Stomach (tissue), 9 donors: ENCODE results near the gene GNAS-AS1. TPM values are rescaled to one million over a fixed set of nuclear protein-coding genes. Genes with fewer than 3 reads are reported as not detected.

Source experiments
- DNase-seq, 2 donors: peaks; one replicate each; pipeline versions ENCODE4 v3.0.0 to v3.0.0-alpha.2; 2013 to 2019
- H3K27ac ChIP-seq, 5 donors: fragments of 200-600 bp in 4 of 5; sonication (generic) in 4 of 5; one replicate each; pipeline ENCODE4 v1.5.1; 2013 to 2019; ENCODE audit warnings: mild to moderate bottlenecking in 1 of 5, moderate library complexity in 1 of 5
- H3K27me3 ChIP-seq, 3 donors: fragments of 200-600 bp; sonication (generic); one replicate each; pipeline ENCODE4 v1.5.1; 2017 to 2019; ENCODE audit warnings: mixed run types in 1 of 3
- H3K36me3 ChIP-seq, 4 donors: fragments of 200-600 bp; sonication (generic); 1 replicate in 3 of 4; 2 replicates in 1 of 4; pipeline ENCODE4 v1.5.1; 2016 to 2019
- H3K4me1 ChIP-seq, 4 donors: fragments of 200-600 bp; sonication (generic); one replicate each; pipeline ENCODE4 v1.5.1; 2016 to 2019
- H3K4me3 ChIP-seq, 4 donors: fragments of 200-600 bp; sonication (generic) in 3 of 4; one replicate each; pipeline ENCODE4 v1.5.1; 2016 to 2019; ENCODE audit warnings: mild to moderate bottlenecking in 1 of 4
- H3K9me3 ChIP-seq, 4 donors: fragments of 200-600 bp; sonication (generic); one replicate each; pipeline ENCODE4 v1.5.1; 2016 to 2019
- CTCF ChIP-seq, 7 experiments: fragments of 450-650 bp in 4 of 7; fragments of 200-600 bp in 3 of 7; sonication (generic) in 3 of 7; IDR thresholded peaks; one replicate each; pipeline ENCODE4 v1.5.1; 2016 to 2019; ENCODE audit warnings: antibody characterized with exemption in 7 of 7, control low read depth in 2 of 7, mild to moderate bottlenecking in 1 of 7
- EP300 ChIP-seq: sonication (generic); formaldehyde crosslinking; IDR thresholded peaks from one replicate; pipeline ENCODE4 v1.6.1; 2017; ENCODE audit warnings: antibody characterized with exemption
- POLR2A ChIP-seq, 4 donors: fragments of 450-650 bp; IDR thresholded peaks; one replicate each; pipeline ENCODE4 v1.6.1; 2016; ENCODE audit warnings: antibody characterized with exemption in 4 of 4, control low read depth in 2 of 4, mild to moderate bottlenecking in 1 of 4, moderate library complexity in 1 of 4
- POLR2AphosphoS5 ChIP-seq, 3 donors: sonication (generic); formaldehyde crosslinking; IDR thresholded peaks; one replicate each; pipeline ENCODE4 v1.6.1; 2016; ENCODE audit warnings: antibody characterized with exemption in 3 of 3
- WGBS, 5 donors: extraction: QIAGEN DNeasy Blood & Tissue Kit in 3 of 5; methylation state at CpG; one replicate each; pipeline versions ENCODE4 v1.1.5 to v1.1.7; 2013 to 2018; 5-methylcytosine and 5-hydroxymethylcytosine counted together
- intact Hi-C: fragments of 100-400 bp; cut with DNase I; formaldehyde crosslinking; loops from one replicate; pipeline ENCODE4 v1.15.1; 2023; ENCODE audit warnings: low total_unique reads
- polyA plus RNA-seq, 3 donors: library from polyadenylated mRNA; stranded (reverse); fragments of 200-250 nt; gene quantifications; one replicate each; pipeline ENCODE4 v1.2.3, GENCODE V29; 2013
- total RNA-seq, 5 donors: library from RNA; depleted of rRNA; stranded (reverse); fragments of >200 nt; gene quantifications; one replicate each; pipeline versions ENCODE4 v1.1.0 to v1.2.3, GENCODE V29; 2014 to 2016
- donor health status: healthy with polysubstance abuse.
- donor health status: Bipolar disorder and iron deficiency.
- donor health status: healthy.

The GNAS-AS1 gene
- total and polyA plus RNA-seq, 8 donors, result 0.15 to 45.5 (median 1.8) TPM; not detected in 4

DNA sequence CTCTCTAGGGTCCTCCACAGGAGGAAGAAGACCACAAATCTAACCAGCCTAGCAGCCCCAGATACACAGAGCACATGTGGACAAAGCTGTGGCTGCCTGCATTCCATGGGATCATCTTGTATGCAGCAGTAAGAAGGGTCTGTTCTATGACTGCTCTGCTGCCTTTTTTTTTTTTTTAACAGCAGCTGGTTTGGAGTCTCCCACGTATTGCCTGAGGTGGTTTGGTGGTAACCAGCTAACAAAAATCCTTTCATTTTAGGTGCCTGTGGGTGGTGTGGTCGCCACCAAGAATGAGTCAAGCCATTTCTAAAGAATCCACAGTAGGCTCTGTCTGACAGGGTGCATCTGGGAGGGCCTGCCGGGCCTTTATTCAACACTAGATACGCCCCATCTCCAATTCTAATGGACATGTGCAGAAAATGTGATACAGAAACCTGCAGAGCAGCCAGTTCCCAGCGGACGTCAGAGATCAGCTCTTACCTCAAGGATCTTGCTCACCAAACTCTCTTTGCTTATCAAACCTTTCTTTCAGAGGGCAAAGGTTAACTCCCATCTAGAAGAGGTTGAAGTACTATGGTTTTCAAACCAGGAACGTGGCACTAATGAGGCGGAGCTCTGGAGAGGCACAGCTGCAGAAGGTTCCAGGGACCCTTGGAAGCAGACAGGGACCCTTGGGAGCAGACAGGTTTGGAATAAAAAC, 32.0 kb downstream of the GNAS-AS1 start:
- TF ChIP-seq CTCF (IDR thresholded peaks at IDR 0.05), result no peak
- no peak for TF ChIP-seq EP300
- no peak for TF ChIP-seq POLR2A (IDR thresholded peaks at IDR 0.05)
- TF ChIP-seq POLR2AphosphoS5 (IDR thresholded peaks at IDR 0.05), result no peak
- Histone ChIP-seq H3K36me3 (no peaks in the 10 kb centered on the region), H3K27ac (no peak overlapping the region), H3K4me1 (no peaks in the 10 kb centered on the region), H3K4me3 (no peak overlapping the region), H3K27me3 (peaks cover 0 to 19% (median 0%) of the 10 kb centered on the region in 3 donors), H3K9me3 (no peaks in the 10 kb centered on the region)
- 58 to 73% (median 61%) methylated on average over 7 to 8 of the region's 8 CpGs for whole genome bisulfite sequencing, 5 donors
- intact Hi-C loops, result no loop called here
- DNase-seq, result no peak

DNA sequence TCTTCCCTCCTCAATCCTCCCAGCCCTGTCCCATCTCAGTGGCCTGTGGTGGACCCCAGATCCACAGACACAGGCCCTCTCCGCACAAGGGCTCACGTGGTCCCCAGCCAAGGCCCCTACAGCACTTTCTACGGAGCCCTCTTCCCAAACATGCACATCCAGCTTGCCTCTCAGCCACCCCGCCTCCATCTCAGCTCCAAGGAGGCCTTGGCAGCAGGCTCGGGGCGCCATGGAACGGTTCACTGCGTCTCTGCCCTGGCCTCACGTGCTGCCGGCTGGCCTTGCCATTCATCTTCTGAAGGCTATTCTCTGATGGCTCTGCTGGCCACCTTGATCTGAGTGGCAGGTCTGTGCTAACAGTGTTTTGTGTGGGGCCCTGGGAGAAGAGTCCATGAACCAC, 33.0 kb downstream of the GNAS-AS1 start:
- 85 to 95% (median 92%) methylated on average over 9 to 10 of the region's 10 CpGs for WGBS, 5 donors
- intact Hi-C loops, result no loop called here
- Histone ChIP-seq H3K36me3 (no peaks in the 10 kb centered on the region), H3K4me3 (no peak overlapping the region), H3K27me3 (peaks cover 0 to 28% (median 0%) of the 10 kb centered on the region in 3 donors), H3K27ac (no peak overlapping the region), H3K9me3 (no peaks in the 10 kb centered on the region), H3K4me1 (no peaks in the 10 kb centered on the region)
- DNase-seq, result no peak
- TF ChIP-seq CTCF (IDR thresholded peaks at IDR 0.05) (no peak), POLR2AphosphoS5 (IDR thresholded peaks at IDR 0.05) (no peak), EP300 (no peak), POLR2A (IDR thresholded peaks at IDR 0.05) (no peak)

GRCh38 chr20:58816957-58817651, 33.6 kb downstream of the GNAS-AS1 start:
- 89 to 94% (median 91%) methylated on average over 25 to 30 of the region's 30 CpGs for WGBS, 5 donors
- Histone ChIP-seq H3K9me3 (no peaks in the 10 kb centered on the region), H3K36me3 (no peaks in the 10 kb centered on the region), H3K4me3 (no peak overlapping the region), H3K4me1 (no peaks in the 10 kb centered on the region), H3K27ac (no peak overlapping the region), H3K27me3 (peaks cover 0 to 35% (median 2%) of the 10 kb centered on the region in 3 donors)
- DNase-seq, result no peak
- no peak for TF ChIP-seq CTCF (IDR thresholded peaks at IDR 0.05)
- no peak for TF ChIP-seq POLR2AphosphoS5 (IDR thresholded peaks at IDR 0.05)
- TF ChIP-seq POLR2A (IDR thresholded peaks at IDR 0.05), result no peak
- TF ChIP-seq EP300, result no peak
- intact Hi-C loops, result no loop called here

- no peak for DNase-seq
- no peaks in the 10 kb centered on the region for H3K36me3 ChIP-seq
- no peak overlapping the region for H3K4me3 ChIP-seq
- H3K9me3 ChIP-seq, result no peaks in the 10 kb centered on the region
- peaks cover 0 to 45% (median 4%) of the 10 kb centered on the region in 3 donors for H3K27me3 ChIP-seq
- TF ChIP-seq EP300 (no peak), POLR2A (IDR thresholded peaks at IDR 0.05) (no peak), CTCF (IDR thresholded peaks at IDR 0.05) (no peak), POLR2AphosphoS5 (IDR thresholded peaks at IDR 0.05) (no peak)
- intact Hi-C loops, result no loop called here
- no peaks in the 10 kb centered on the region for H3K4me1 ChIP-seq
- WGBS, 5 donors, result 91 to 93% (median 92%) methylated on average over 4 to 10 of the region's 10 CpGs
- no peak overlapping the region for H3K27ac ChIP-seq
Observed at GRCh38 chr20:58816051-58816450, 34.7 kb downstream of the GNAS-AS1 start.
